ENCODE results near the gene CFAP161.

Gene CFAP161

DNA sequence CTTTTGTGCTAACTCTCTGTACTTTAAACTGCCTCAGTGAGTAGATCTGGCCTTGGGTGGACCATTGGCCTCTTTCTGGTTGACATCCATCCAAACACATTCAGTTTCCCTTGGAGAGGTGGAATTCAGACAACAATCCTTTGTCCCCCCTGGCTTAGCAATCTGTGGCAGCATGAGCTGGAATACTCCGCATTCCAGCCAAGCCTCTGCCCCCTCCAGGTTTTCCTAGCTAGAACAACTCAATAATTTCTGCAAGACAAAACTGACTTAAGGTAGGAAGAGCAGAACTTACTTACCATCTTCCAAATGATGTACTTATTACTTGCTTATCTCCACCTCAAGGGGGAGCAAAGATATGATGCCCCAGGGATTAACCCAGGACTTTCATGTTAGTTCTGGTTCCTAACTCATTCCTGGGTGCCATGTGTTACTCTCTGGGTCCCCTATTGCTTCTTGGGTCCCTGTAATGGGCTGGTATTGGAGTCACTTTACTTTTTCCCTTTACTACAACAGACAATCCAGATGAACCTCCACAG is 40.8 kb downstream of the CFAP161 start:
- H3F3A ChIP-seq (ENCODE audit: low read depth): no peaks in the 10 kb centered on the region
- no peak overlapping the region for H3K4me2 ChIP-seq (ENCODE audit: low read depth, low read length, poor library complexity, severe bottlenecking)
- H3K9ac ChIP-seq (ENCODE audit: low read depth, low read length, poor library complexity, severe bottlenecking): no peak overlapping the region
- H3K36me3 ChIP-seq (ENCODE audit: insufficient read depth, low read length): no peaks in the 10 kb centered on the region
- TF ChIP-seq CTCF (conservative IDR thresholded peaks at IDR 0.05; ENCODE audit: low read length): no peak; the same call in 1 of the 2 replicates
- TF ChIP-seq EZH2phosphoT487 (IDR thresholded peaks at IDR 0.05; ENCODE audit: borderline replicate concordance): no peak
- no peaks in the 10 kb centered on the region for H4K20me1 ChIP-seq (ENCODE audit: insufficient read depth, low read length, poor library complexity, severe bottlenecking)
- no peaks in the 10 kb centered on the region for H3K4me1 ChIP-seq (ENCODE audit: insufficient read depth, low read length, poor library complexity, severe bottlenecking)
- H3K79me2 ChIP-seq (ENCODE audit: insufficient read depth, low read length): no peaks in the 10 kb centered on the region
- H3K9me3 ChIP-seq (ENCODE audit: insufficient read depth, low read depth, low read length): no peaks in the 10 kb centered on the region
- H3K4me3 ChIP-seq (ENCODE audit: low read length, poor library complexity, severe bottlenecking): no peak overlapping the region
- no peaks in the 10 kb centered on the region for H3K27me3 ChIP-seq (ENCODE audit: insufficient read depth, low read length, poor library complexity, severe bottlenecking)
- H2AFZ ChIP-seq (ENCODE audit: low read length): no peak overlapping the region
- H3K9me2 ChIP-seq (replicated peaks; ENCODE audit: low read depth, low read length): no peaks in the 10 kb centered on the region

- Histone ChIP-seq H3K4me3 (ENCODE audit: low read length, poor library complexity, severe bottlenecking) (no peak overlapping the region), H4K20me1 (ENCODE audit: insufficient read depth, low read length, poor library complexity, severe bottlenecking) (no peaks in the 10 kb centered on the region), H3K9me2 (replicated peaks; ENCODE audit: low read depth, low read length) (no peaks in the 10 kb centered on the region), H3K79me2 (ENCODE audit: insufficient read depth, low read length) (no peaks in the 10 kb centered on the region), H3K36me3 (ENCODE audit: insufficient read depth, low read length) (no peaks in the 10 kb centered on the region), H3K27me3 (ENCODE audit: insufficient read depth, low read length, poor library complexity, severe bottlenecking) (no peaks in the 10 kb centered on the region), H3K4me1 (ENCODE audit: insufficient read depth, low read length, poor library complexity, severe bottlenecking) (no peaks in the 10 kb centered on the region), H3F3A (ENCODE audit: low read depth) (no peaks in the 10 kb centered on the region), H2AFZ (ENCODE audit: low read length) (no peak overlapping the region), H3K9ac (ENCODE audit: low read depth, low read length, poor library complexity, severe bottlenecking) (no peak overlapping the region), H3K9me3 (ENCODE audit: insufficient read depth, low read depth, low read length) (no peaks in the 10 kb centered on the region), H3K4me2 (ENCODE audit: low read depth, low read length, poor library complexity, severe bottlenecking) (no peak overlapping the region)
- TF ChIP-seq EZH2phosphoT487 (IDR thresholded peaks at IDR 0.05; ENCODE audit: borderline replicate concordance): no peak
Measured at GRCh38 chr15:81175496-81175895, 41.4 kb downstream of the CFAP161 start.

DNA sequence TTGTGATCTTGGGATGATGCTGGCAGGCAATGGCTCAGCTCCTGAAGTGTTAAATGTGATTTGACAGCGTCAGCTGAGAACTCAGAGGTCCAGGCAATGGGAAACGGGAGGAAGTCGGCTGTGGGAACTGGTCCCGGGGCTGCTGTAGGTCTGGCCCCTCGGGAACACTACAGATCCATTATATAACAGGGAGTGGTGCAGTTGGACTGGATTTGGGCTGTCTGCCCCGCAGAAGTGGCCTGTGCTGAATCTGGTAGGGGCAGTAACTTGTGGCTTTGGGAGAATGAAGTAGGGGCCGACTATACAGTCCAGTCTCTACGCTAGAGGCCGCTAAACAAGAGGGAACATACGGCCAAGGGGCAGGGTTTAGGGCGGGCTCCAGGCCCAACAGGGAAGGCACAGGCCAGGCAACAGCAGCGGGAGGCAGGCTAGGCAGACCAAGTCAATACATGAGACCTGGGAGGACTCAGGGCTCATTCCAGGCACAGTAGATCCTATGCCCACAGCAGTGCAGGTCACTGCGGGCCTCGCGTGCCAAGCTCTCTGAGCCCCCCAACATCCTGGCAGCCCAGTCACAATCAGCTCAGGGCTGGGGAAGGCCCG is 42.3 kb downstream of the CFAP161 start:
- no peaks in the 10 kb centered on the region for H3K36me3 ChIP-seq (ENCODE audit: insufficient read depth, low read length)
- no peak overlapping the region for H2AFZ ChIP-seq (ENCODE audit: low read length)
- no peak overlapping the region for H3K9ac ChIP-seq (ENCODE audit: low read depth, low read length, poor library complexity, severe bottlenecking)
- H3K27me3 ChIP-seq (ENCODE audit: insufficient read depth, low read length, poor library complexity, severe bottlenecking): no peaks in the 10 kb centered on the region
- no peaks in the 10 kb centered on the region for H3K9me3 ChIP-seq (ENCODE audit: insufficient read depth, low read depth, low read length)
- H4K20me1 ChIP-seq (ENCODE audit: insufficient read depth, low read length, poor library complexity, severe bottlenecking): no peaks in the 10 kb centered on the region
- no peak overlapping the region for H3K4me2 ChIP-seq (ENCODE audit: low read depth, low read length, poor library complexity, severe bottlenecking)
- no peaks in the 10 kb centered on the region for H3K9me2 ChIP-seq (replicated peaks; ENCODE audit: low read depth, low read length)
- no peak for TF ChIP-seq EZH2phosphoT487 (IDR thresholded peaks at IDR 0.05; ENCODE audit: borderline replicate concordance)
- no peak for TF ChIP-seq CTCF (conservative IDR thresholded peaks at IDR 0.05; ENCODE audit: low read length)
- no peaks in the 10 kb centered on the region for H3K4me1 ChIP-seq (ENCODE audit: insufficient read depth, low read length, poor library complexity, severe bottlenecking)
- H3F3A ChIP-seq (ENCODE audit: low read depth): no peaks in the 10 kb centered on the region
- H3K79me2 ChIP-seq (ENCODE audit: insufficient read depth, low read length): no peaks in the 10 kb centered on the region
- H3K4me3 ChIP-seq (ENCODE audit: low read length, poor library complexity, severe bottlenecking): no peak overlapping the region

DNA sequence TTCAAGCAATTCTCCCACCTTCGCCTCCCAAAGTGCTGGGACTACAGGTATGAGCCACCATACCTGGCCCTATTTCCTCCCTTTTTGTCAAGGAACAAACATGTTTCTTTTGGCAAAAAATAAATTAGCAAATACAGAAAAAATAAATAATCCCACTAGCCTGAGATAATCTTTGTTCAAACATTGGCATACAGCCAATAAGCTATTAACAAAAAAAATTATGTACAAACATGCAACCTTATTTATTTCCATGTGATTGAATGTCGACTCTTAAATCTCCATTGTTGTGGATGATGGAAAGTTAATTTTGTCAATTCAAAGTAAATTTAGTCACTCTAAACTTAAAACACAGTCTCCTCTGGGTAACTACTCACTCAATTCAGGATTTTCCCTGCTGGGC is 44.3 kb downstream of the CFAP161 start:
- Histone ChIP-seq H3K4me2 (ENCODE audit: low read depth, low read length, poor library complexity, severe bottlenecking) (no peak overlapping the region), H3K4me1 (ENCODE audit: insufficient read depth, low read length, poor library complexity, severe bottlenecking) (peaks cover 6% of the 10 kb centered on the region), H3K9me3 (ENCODE audit: insufficient read depth, low read depth, low read length) (no peaks in the 10 kb centered on the region), H2AFZ (ENCODE audit: low read length) (no peak overlapping the region), H3F3A (ENCODE audit: low read depth) (no peaks in the 10 kb centered on the region), H3K79me2 (ENCODE audit: insufficient read depth, low read length) (no peaks in the 10 kb centered on the region), H4K20me1 (ENCODE audit: insufficient read depth, low read length, poor library complexity, severe bottlenecking) (no peaks in the 10 kb centered on the region), H3K4me3 (ENCODE audit: low read length, poor library complexity, severe bottlenecking) (no peak overlapping the region), H3K36me3 (ENCODE audit: insufficient read depth, low read length) (no peaks in the 10 kb centered on the region), H3K9me2 (replicated peaks; ENCODE audit: low read depth, low read length) (no peaks in the 10 kb centered on the region), H3K9ac (ENCODE audit: low read depth, low read length, poor library complexity, severe bottlenecking) (no peak overlapping the region), H3K27me3 (ENCODE audit: insufficient read depth, low read length, poor library complexity, severe bottlenecking) (no peaks in the 10 kb centered on the region)
- no peak for TF ChIP-seq EZH2phosphoT487 (IDR thresholded peaks at IDR 0.05; ENCODE audit: borderline replicate concordance)
- no peak for TF ChIP-seq CTCF (conservative IDR thresholded peaks at IDR 0.05; ENCODE audit: low read length)

Data from Loucy (cell line).